Choroid plexus epithelial cell (primary cell): Measurements from ENCODE around the gene PCSK2.

ENCODE experiments used
- DNase-seq: peaks from one replicate; pipeline ENCODE4 v3.0.0-alpha.2; 2010; ENCODE audit warnings: low read depth
- H3K4me3 ChIP-seq: 2 replicates; pipeline ENCODE4 v1.5.1; 2011; ENCODE audit warnings: low read depth, mild to moderate bottlenecking, control low read depth, low read length, moderate library complexity
- CTCF ChIP-seq: conservative IDR thresholded peaks from 2 replicates; pipeline ENCODE4 v1.5.1; 2011; ENCODE audit warnings: low read depth, mild to moderate bottlenecking, control low read depth, inconsistent platforms, low read length, moderate library complexity

Gene PCSK2

GRCh38 chr20:17488916-17489600, 262.2 kb downstream of the PCSK2 start:
- no peak for TF ChIP-seq CTCF
- no peak overlapping the region for H3K4me3 ChIP-seq
- DNase-seq = no peak

- DNase-seq = no peak
- no peak overlapping the region for H3K4me3 ChIP-seq
- no peak for TF ChIP-seq CTCF
Observed at GRCh38 chr20:17490501-17490900, 263.7 kb downstream of the PCSK2 start.

- TF ChIP-seq CTCF = no peak
- H3K4me3 ChIP-seq = no peak overlapping the region
- DNase-seq = no peak
Observed at GRCh38 chr20:17491041-17491440, 264.2 kb downstream of the PCSK2 start.

GRCh38 chr20:17491488-17491887, 264.6 kb downstream of the PCSK2 start:
- no peak for TF ChIP-seq CTCF
- DNase-seq = no peak
- H3K4me3 ChIP-seq = no peak overlapping the region

GRCh38 chr20:17493173-17493572, 266.3 kb downstream of the PCSK2 start:
- DNase-seq = no peak
- H3K4me3 ChIP-seq = no peak overlapping the region
- TF ChIP-seq CTCF = no peak

GRCh38 chr20:17494201-17494600, 267.4 kb downstream of the PCSK2 start:
- H3K4me3 ChIP-seq = no peak overlapping the region
- no peak for DNase-seq
- no peak for TF ChIP-seq CTCF

GRCh38 chr20:17495826-17496225, 269.0 kb downstream of the PCSK2 start:
- DNase-seq = no peak
- no peak overlapping the region for H3K4me3 ChIP-seq
- TF ChIP-seq CTCF = no peak
